ENCODE measurements around the gene PPP6C. TPM values are rescaled to one million over a fixed set of nuclear protein-coding genes. Genes with fewer than 3 reads are reported as not detected.
"Not testable (repeated sequence)": the region's sequence is repeated elsewhere in the genome, so short reads cannot be mapped to it uniquely, and the experiment has no call there.

PPP6C gene
- total and polyA plus RNA-seq, 4 donors: 22.5 to 47.0 (median 31.5) TPM

GRCh38 chr9:125176636-125177035, 13.0 kb downstream of the PPP6C start:
- H3K4me3 ChIP-seq (ENCODE audit: low read length in 2 of 2): no peak overlapping the region
- intact Hi-C loops (cut with DNase I): no loop called here
- H3K27ac ChIP-seq (ENCODE audit: low read depth in 1 of 2, low read length in 2 of 2): no peak overlapping the region
- no peaks in the 10 kb centered on the region for H3K9me3 ChIP-seq (ENCODE audit: control insufficient read depth, low read length)
- WGBS, 2 donors: 81 to 91% methylated on average over 3 of the region's 3 CpGs
- no peaks in the 10 kb centered on the region for H3K36me3 ChIP-seq (ENCODE audit: control insufficient read depth in 1 of 2, insufficient read depth in 2 of 2, low read length in 1 of 2)
- peaks cover 2 to 7% of the 10 kb centered on the region in 2 donors for H3K4me1 ChIP-seq (ENCODE audit: control insufficient read depth in 1 of 2, insufficient read depth in 2 of 2, low read length in 2 of 2)
- DNase-seq (no peak), ATAC-seq (ENCODE audit: low FRiP score) (no peak)
- H3K27me3 ChIP-seq (ENCODE audit: control insufficient read depth in 1 of 2, insufficient read depth in 2 of 2, low read length in 1 of 2): no peaks in the 10 kb centered on the region

DNA sequence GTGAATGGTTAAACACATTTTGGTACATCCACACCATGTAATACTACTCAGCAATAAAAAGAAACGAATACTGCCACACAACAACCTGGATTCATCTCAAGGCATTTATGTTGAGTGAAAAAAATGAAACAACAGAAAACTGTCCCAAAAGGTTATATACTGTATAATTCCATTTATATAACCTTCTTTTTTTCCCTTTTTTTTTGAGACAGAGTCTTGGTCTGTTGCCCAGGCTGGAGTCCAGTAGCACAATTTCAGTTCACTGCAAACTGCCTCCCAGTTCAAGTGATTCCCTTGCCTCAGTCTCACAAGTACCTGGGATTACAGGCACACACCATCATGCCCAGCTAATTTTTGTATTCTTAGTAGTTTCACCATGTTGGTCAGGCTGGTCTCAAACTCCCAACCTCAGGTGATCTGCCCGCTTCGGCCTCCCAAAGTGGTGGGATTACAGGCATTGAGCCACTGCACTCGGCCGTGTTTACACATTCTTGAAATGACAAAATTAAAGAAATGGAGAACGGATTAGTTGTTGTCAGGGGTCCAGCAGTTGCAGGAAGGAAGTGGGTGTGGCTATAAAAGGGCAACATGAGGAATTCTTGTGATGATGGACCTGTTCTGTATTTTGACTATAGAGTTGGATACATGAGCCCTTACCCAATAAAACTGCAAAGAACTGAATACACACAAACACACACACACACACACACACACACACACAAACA, 17.4 kb downstream of the PPP6C start:
- H3K27me3 ChIP-seq (ENCODE audit: control insufficient read depth in 1 of 2, insufficient read depth in 2 of 2, low read length in 1 of 2): no peaks in the 10 kb centered on the region
- ATAC-seq (ENCODE audit: low FRiP score): no peak
- intact Hi-C loops (cut with DNase I): no loop called here

DNA sequence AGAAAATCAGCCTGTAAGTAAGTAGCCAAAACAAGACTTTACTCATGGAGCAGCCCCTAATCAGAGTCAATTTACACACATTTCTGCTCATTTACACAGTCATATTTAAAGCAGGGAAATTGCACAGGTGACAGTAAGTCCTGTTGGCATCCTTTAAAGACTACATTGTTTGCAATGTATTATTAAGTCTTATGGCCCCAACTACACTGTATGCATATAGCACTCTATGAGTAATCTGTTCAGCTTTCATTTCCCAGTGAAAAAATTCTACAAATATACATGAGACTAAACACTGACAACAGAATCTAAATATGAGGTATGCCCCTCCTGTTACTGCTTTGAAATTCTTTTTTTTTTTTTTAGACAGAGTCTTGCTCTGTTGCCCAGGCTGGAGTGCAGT, 19.7 kb downstream of the PPP6C start:
- H3K27me3 ChIP-seq (ENCODE audit: control insufficient read depth in 1 of 2, insufficient read depth in 2 of 2, low read length in 1 of 2): no peaks in the 10 kb centered on the region
- H3K36me3 ChIP-seq (ENCODE audit: control insufficient read depth in 1 of 2, insufficient read depth in 2 of 2, low read length in 1 of 2): no peaks in the 10 kb centered on the region
- H3K4me3 ChIP-seq (ENCODE audit: low read length in 2 of 2): no peak overlapping the region
- H3K27ac ChIP-seq (ENCODE audit: low read depth in 1 of 2, low read length in 2 of 2): no peak overlapping the region
- no peak for DNase-seq
- H3K9me3 ChIP-seq (ENCODE audit: control insufficient read depth, low read length): no peaks in the 10 kb centered on the region
- no peak for ATAC-seq (ENCODE audit: low FRiP score)
- H3K4me1 ChIP-seq (ENCODE audit: control insufficient read depth in 1 of 2, insufficient read depth in 2 of 2, low read length in 2 of 2): peaks cover 5 to 7% of the 10 kb centered on the region in 2 donors
- intact Hi-C loops (cut with DNase I): no loop called here

More for the DNA sequence above, 17.4 kb downstream of the PPP6C start:
- WGBS, 2 donors: 32 to 37% methylated on average over 6 of the region's 6 CpGs
- DNase-seq: peak in 1 of 2 donors; percentile 50
- no peak overlapping the region for H3K4me3 ChIP-seq (ENCODE audit: low read length in 2 of 2)
- H3K36me3 ChIP-seq (ENCODE audit: control insufficient read depth in 1 of 2, insufficient read depth in 2 of 2, low read length in 1 of 2): no peaks in the 10 kb centered on the region
- no peaks in the 10 kb centered on the region for H3K9me3 ChIP-seq (ENCODE audit: control insufficient read depth, low read length)
- peak overlapping the region in 1 of 2 donors; percentile 51 for H3K27ac ChIP-seq (ENCODE audit: low read depth in 1 of 2, low read length in 2 of 2)
- peaks cover 3 to 7% of the 10 kb centered on the region in 2 donors for H3K4me1 ChIP-seq (ENCODE audit: control insufficient read depth in 1 of 2, insufficient read depth in 2 of 2, low read length in 2 of 2)

DNA sequence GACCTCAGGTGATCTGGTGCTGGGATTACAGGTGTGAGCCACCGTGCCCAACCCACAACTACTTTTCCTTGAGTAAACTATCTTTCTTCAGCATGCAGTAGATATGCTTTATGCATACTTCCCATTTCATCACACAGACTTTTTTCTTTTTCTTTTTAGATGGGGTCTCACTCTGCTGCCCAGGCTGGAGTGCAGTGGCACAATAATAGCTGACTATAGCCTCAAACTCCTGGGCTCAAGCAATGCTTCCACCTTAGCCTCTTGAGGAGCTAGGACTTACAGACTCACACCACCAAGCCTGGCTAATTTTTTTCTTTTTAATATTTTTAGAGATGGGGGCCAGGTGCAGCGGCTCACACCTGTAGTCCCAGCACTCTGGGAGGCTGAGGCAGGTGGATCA, 22.8 kb downstream of the PPP6C start:
- H3K9me3 ChIP-seq (ENCODE audit: control insufficient read depth, low read length): no peaks in the 10 kb centered on the region
- ATAC-seq (ENCODE audit: low FRiP score) (no peak), DNase-seq (no peak)
- H3K27ac ChIP-seq (ENCODE audit: low read depth in 1 of 2, low read length in 2 of 2): peak overlapping the region in 1 of 2 donors; percentile 71
- peaks cover 0 to 3% of the 10 kb centered on the region in 2 donors for H3K4me1 ChIP-seq (ENCODE audit: control insufficient read depth in 1 of 2, insufficient read depth in 2 of 2, low read length in 2 of 2)
- 69 to 97% methylated on average over 2 of the region's 2 CpGs for WGBS, 2 donors
- intact Hi-C loops (cut with DNase I): loop anchor here in 1 of 2 donors (2.0 kb wide), 1 partner anchor 22 kb away; the partner anchor contains the start of gene PPP6C
- H3K4me3 ChIP-seq (ENCODE audit: low read length in 2 of 2): no peak overlapping the region
- H3K27me3 ChIP-seq (ENCODE audit: control insufficient read depth in 1 of 2, insufficient read depth in 2 of 2, low read length in 1 of 2): no peaks in the 10 kb centered on the region
- no peaks in the 10 kb centered on the region for H3K36me3 ChIP-seq (ENCODE audit: control insufficient read depth in 1 of 2, insufficient read depth in 2 of 2, low read length in 1 of 2)

- ATAC-seq (ENCODE audit: low FRiP score); H3K9me3 ChIP-seq (ENCODE audit: control insufficient read depth, low read length); DNase-seq; H3K4me1 ChIP-seq (ENCODE audit: control insufficient read depth in 1 of 2, insufficient read depth in 2 of 2, low read length in 2 of 2); H3K27ac ChIP-seq (ENCODE audit: low read depth in 1 of 2, low read length in 2 of 2); H3K27me3 ChIP-seq (ENCODE audit: control insufficient read depth in 1 of 2, insufficient read depth in 2 of 2, low read length in 1 of 2); H3K36me3 ChIP-seq (ENCODE audit: control insufficient read depth in 1 of 2, insufficient read depth in 2 of 2, low read length in 1 of 2); H3K4me3 ChIP-seq (ENCODE audit: low read length in 2 of 2); intact Hi-C loops (cut with DNase I): not testable (repeated sequence)
- 94 to 97% methylated on average over 6 of the region's 6 CpGs for WGBS, 2 donors
These were observed 26.7 kb downstream of the PPP6C start for GRCh38 chr9:125162891-125163290.

DNA sequence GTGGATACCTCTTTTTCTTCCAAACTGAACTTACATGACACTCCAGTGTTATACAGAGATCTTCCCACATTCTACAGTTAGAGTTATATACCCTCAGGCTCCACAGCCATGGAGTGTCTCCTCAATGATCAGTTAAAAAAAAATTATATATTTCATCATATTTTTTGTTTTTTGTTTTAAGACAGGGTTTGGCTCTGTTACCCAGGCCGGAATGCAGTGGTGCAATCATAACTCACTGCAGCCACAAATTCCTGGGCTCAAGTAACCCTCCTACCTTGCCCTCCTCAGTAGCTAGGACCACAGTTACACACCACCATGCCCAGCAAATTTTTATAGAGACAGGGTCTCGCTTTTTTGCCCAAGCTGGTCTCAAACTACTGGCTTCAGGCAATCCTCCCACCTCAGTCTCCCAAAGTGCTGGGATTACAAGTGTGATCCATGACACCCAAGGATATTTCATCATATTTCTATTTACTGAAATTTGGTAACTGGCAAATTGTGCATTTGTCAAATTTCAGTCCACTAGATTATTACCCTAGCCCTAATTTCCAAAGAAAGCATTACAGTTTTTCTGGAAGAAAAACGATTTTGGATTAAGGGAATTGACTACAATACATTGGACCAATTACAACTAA, 28.2 kb downstream of the PPP6C start:
- ATAC-seq (ENCODE audit: low FRiP score) (peak; percentile 33), DNase-seq (no peak)
- Histone ChIP-seq H3K27ac (ENCODE audit: low read depth in 1 of 2, low read length in 2 of 2) (peak overlapping the region in 1 of 2 donors; percentile 25), H3K4me1 (ENCODE audit: control insufficient read depth in 1 of 2, insufficient read depth in 2 of 2, low read length in 2 of 2) (peaks cover 3% of the 10 kb centered on the region in 2 donors), H3K36me3 (ENCODE audit: control insufficient read depth in 1 of 2, insufficient read depth in 2 of 2, low read length in 1 of 2) (no peaks in the 10 kb centered on the region), H3K9me3 (ENCODE audit: control insufficient read depth, low read length) (no peaks in the 10 kb centered on the region), H3K27me3 (ENCODE audit: control insufficient read depth in 1 of 2, insufficient read depth in 2 of 2, low read length in 1 of 2) (no peaks in the 10 kb centered on the region), H3K4me3 (ENCODE audit: low read length in 2 of 2) (no peak overlapping the region)
- intact Hi-C loops (cut with DNase I): no loop called here
- 44 to 47% methylated on average over 3 of the region's 3 CpGs for WGBS, 2 donors

DNA sequence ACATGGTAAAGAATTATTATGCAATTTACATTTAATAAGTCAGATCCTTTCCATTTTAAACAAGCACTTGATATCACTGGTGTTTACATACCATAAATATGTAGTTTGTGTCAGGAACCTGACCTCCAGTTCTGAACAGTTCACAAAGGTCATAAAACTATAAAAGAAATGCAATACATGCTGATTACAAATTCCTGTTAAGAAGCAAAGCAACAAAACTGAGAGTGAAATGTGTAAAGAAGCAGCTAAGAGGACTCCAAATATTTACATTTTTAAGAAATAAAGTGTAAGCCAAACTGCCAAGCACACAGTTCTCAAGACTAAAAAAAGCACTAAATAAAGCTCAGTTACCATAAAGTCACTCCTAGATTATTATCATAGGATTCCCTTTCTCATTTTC, 28.9 kb downstream of the PPP6C start:
- no peak overlapping the region for H3K27ac ChIP-seq (ENCODE audit: low read depth in 1 of 2, low read length in 2 of 2)

DNA sequence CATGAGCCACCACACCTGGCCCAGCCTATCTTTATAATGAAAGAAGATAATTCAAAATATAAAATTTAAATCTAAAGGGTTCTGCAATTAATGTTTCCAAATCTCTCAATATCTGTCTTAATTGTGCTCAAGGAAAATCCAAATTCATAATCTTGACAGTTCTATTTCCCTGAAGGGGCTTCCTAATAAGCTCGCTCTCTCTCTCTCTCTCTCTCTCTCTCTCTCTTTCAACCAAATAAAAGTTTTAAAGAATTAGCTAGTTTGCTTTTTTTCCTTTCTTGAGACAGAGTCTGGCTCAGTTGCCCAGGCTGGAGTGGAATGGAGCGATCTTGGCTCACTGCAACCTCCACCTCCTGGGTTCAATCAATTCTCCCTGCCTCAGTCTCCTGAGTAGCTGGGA, 33.1 kb downstream of the PPP6C start:
- ATAC-seq (ENCODE audit: low FRiP score): no peak
- peaks cover 4% of the 10 kb centered on the region in 2 donors for H3K36me3 ChIP-seq (ENCODE audit: control insufficient read depth in 1 of 2, insufficient read depth in 2 of 2, low read length in 1 of 2)
- DNase-seq: no peak
- no peaks in the 10 kb centered on the region for H3K27me3 ChIP-seq (ENCODE audit: control insufficient read depth in 1 of 2, insufficient read depth in 2 of 2, low read length in 1 of 2)
- WGBS, 2 donors: 96 to 100% methylated on average over 2 of the region's 2 CpGs
- H3K4me3 ChIP-seq (ENCODE audit: low read length in 2 of 2): no peak overlapping the region
- no peak overlapping the region for H3K27ac ChIP-seq (ENCODE audit: low read depth in 1 of 2, low read length in 2 of 2)
- H3K4me1 ChIP-seq (ENCODE audit: control insufficient read depth in 1 of 2, insufficient read depth in 2 of 2, low read length in 2 of 2): peaks cover 2 to 3% of the 10 kb centered on the region in 2 donors
- no peaks in the 10 kb centered on the region for H3K9me3 ChIP-seq (ENCODE audit: control insufficient read depth, low read length)
- intact Hi-C loops (cut with DNase I): no loop called here

More for the DNA sequence above, 28.9 kb downstream of the PPP6C start:
- DNase-seq (no peak), ATAC-seq (ENCODE audit: low FRiP score) (no peak)
- Histone ChIP-seq H3K4me1 (ENCODE audit: control insufficient read depth in 1 of 2, insufficient read depth in 2 of 2, low read length in 2 of 2) (peaks cover 3% of the 10 kb centered on the region in 2 donors), H3K27me3 (ENCODE audit: control insufficient read depth in 1 of 2, insufficient read depth in 2 of 2, low read length in 1 of 2) (no peaks in the 10 kb centered on the region), H3K9me3 (ENCODE audit: control insufficient read depth, low read length) (no peaks in the 10 kb centered on the region), H3K4me3 (ENCODE audit: low read length in 2 of 2) (no peak overlapping the region), H3K36me3 (ENCODE audit: control insufficient read depth in 1 of 2, insufficient read depth in 2 of 2, low read length in 1 of 2) (no peaks in the 10 kb centered on the region)
- intact Hi-C loops (cut with DNase I): no loop called here

Measured in aorta (tissue), 5 donors.